RWPE1 (cell line): ENCODE measurements around the gene DOCK1.

Experiments
- CTCF ChIA-PET: fragments of 350-600 bp; sonication (Branson Sonifier 250); formaldehyde crosslinking; extraction: SDS; loops from one replicate; lab custom pipeline; 2021; lab: Yijun Ruan, JAX
- POLR2A ChIA-PET: fragments of 400-600 bp; formaldehyde crosslinking; extraction: SDS; loops from one replicate; lab custom pipeline; 2020; ENCODE audit warnings: antibody characterized with exemption; ENCODE audit not compliant: low non-redundant PET; lab: Yijun Ruan, JAX
- DNase-seq: peaks from one replicate; pipeline ENCODE4 v3.0.0; 2012; ENCODE audit warnings: low spot score
- H3K27ac ChIP-seq: fragments of 450-650 bp; 2 replicates; pipeline ENCODE4 v1.5.1; 2017
- TF ChIP-seq, protein P1 (sequence below): fragments of 450-650 bp; conservative IDR thresholded peaks from 2 replicates; pipeline ENCODE4 v1.5.1; 2017; ENCODE audit warnings: low read depth, mild to moderate bottlenecking

The DOCK1 gene

DNA sequence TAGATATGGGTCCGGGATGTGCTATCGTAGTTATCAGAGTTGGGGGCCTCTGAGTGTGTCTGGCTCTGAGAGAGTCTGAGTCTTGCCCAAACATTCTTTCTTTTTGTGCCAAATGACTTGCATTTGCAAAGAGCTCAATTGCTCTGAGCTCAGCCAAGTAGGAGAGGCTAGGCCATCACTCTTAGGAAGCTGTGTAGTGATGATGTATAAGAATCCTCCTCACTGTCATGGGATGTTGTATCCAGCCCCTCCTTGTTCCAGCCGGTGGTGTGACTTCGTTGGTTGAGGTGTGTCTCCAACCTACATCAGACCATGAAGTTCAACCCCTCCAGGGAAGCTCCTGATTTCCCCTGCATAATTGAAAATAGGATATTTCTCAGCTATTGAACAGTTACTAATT, 546.4 kb downstream of the DOCK1 start:
- no peak for DNase-seq
- no peak overlapping the region for H3K27ac ChIP-seq
- CTCF ChIA-PET, result interaction anchor here (0.5 to 0.6 kb wide), 2 partner anchors 388 to 643 kb away, joined by 3 to 4 read pairs; no protein-coding TSS in a partner anchor
- POLR2A ChIA-PET, result no interaction called here
- TF ChIP-seq, protein P1, sequence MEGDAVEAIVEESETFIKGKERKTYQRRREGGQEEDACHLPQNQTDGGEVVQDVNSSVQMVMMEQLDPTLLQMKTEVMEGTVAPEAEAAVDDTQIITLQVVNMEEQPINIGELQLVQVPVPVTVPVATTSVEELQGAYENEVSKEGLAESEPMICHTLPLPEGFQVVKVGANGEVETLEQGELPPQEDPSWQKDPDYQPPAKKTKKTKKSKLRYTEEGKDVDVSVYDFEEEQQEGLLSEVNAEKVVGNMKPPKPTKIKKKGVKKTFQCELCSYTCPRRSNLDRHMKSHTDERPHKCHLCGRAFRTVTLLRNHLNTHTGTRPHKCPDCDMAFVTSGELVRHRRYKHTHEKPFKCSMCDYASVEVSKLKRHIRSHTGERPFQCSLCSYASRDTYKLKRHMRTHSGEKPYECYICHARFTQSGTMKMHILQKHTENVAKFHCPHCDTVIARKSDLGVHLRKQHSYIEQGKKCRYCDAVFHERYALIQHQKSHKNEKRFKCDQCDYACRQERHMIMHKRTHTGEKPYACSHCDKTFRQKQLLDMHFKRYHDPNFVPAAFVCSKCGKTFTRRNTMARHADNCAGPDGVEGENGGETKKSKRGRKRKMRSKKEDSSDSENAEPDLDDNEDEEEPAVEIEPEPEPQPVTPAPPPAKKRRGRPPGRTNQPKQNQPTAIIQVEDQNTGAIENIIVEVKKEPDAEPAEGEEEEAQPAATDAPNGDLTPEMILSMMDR, result no peak

DNA sequence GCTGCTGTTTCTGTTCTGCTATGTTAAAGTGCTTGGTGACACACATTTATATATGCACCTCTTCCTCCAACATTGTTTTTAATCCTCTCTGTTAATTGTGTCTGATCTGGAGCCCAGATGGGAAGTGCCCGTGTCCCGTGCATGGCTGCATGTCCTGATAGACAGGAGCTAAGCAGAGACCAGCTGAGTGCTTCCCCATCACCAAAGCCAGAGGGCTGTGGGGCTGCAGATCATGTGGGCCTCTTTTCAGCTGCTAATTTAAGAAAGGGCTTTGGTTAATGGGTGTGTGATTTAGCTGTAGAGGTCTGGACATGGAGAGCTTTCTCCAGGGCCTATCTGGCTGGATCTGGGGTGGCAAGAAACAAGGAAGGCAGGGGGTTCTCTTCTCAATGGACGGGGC, 547.3 kb downstream of the DOCK1 start:
- TF ChIP-seq, protein P1, result no peak
- DNase-seq, result no peak

DNA sequence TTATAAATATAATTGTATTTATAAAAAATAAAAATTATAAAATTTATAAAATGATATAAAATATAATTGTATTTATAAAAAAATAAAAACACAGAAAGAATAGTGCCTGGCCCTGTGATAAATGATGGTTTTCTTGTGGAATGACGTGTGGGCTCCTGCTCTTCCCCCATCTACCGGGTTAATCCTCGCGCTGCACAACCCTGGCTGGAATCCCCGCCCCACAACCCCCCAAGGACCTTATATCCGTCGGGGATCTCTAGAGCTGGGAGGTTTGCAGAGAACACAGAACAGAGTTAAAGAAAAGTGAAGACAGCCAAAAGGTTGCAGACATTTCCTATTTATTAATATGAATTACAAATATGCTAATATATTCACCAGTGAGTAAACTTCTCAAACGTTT, 548.5 kb downstream of the DOCK1 start:
- no peak for DNase-seq
- ChIA-PET POLR2A (no interaction called here), CTCF (no interaction called here)
- TF ChIP-seq, protein P1, result no peak
- no peak overlapping the region for H3K27ac ChIP-seq

More for the DNA sequence above, 547.3 kb downstream of the DOCK1 start:
- H3K27ac ChIP-seq, result no peak overlapping the region
- ChIA-PET POLR2A (no interaction called here), CTCF (no interaction called here)

DNA sequence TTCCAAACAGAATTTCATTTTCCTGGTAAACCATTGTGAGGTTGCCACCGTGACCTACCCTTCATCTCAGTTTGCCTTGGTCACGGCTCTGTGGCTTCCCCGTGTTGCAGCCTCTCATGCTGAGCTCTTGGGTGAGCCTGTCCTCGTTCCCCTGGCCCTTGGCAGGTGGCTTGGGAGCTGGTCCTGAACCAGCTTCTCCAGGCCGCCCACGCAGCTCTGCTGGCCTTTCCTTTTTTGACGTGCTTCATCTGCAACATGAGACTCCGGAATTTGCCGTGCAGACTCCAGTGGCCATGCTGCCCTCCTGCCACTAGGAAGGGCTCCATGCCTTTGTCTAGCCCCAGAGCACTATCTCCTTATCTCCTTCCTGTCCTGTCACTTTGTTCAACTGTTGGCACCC, 550.9 kb downstream of the DOCK1 start:
- H3K27ac ChIP-seq, result no peak overlapping the region
- ChIA-PET CTCF (interaction anchor here (0.6 kb wide), 1 partner anchor 25 kb away, joined by 3 read pairs; no protein-coding TSS in a partner anchor), POLR2A (no interaction called here)
- TF ChIP-seq, protein P1, result no peak
- DNase-seq, result no peak

DNA sequence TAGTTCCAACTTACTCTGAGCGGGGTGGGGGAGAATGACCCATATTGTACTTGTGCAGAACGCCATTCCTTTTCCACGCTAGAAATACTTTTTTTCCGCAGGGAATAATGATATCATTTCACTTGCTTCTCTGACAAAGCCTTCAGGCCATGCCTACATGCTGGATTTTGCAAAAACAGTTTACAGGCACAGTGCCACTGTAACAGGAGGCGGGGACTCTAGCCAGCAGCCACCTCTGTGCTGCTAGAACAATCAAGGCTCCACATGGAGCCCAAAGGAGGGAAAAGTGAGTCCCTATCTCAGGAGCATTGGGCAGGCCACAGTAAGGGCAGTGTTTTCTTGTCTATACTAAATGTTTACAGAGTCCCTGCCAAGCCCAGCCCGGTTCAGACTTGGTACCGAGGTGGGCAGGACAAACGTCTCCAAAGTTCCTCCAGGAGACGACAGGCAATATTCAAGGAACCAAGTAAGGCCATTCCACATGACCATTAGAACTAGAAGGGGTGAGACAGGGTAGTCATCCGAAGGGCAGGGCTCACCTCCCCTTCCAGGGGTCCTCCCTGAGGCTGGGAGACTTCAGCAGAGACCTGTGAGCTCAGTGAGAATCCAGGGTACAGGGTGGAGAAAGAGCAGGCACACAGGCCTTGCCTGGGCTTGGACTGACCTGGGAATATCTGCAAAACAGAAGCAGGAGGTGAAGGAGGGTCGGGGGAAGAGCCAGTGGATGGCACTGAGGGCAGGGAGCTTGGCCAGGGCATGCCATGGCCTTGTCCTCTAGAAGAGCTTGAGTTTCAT, 553.0 kb downstream of the DOCK1 start:
- ChIA-PET POLR2A (no interaction called here), CTCF (interaction anchor here (1.0 kb wide), 1 partner anchor 396 kb away, joined by 5 read pairs; no protein-coding TSS in a partner anchor)
- TF ChIP-seq, protein P1, result no peak
- no peak overlapping the region for H3K27ac ChIP-seq
- DNase-seq, result no peak

DNA sequence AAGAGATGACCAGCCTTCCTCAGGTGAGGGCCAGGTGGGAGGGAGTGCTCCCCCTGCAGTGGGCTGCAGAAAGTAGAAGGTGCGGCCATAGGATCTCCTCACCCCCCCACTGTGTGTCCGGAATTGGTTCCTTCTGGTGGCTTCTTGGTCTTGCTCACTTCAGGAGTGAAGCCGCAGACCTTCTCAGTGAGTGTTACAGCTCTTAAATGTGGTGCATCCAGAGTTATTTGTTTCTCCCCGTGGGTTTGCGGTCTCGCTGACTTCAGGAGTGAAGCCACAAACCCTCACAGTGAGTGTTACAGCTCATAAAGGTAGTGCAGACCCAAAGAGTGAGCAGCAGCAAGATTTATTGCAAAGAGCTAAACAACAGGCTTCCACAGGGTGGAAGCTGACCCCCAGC, 553.6 kb downstream of the DOCK1 start:
- DNase-seq, result no peak
- TF ChIP-seq, protein P1, result no peak
- ChIA-PET CTCF (no interaction called here), POLR2A (no interaction called here)
- H3K27ac ChIP-seq, result no peak overlapping the region
